PC-3 (cell line): ENCODE results near the gene RALGAPA1.

Experiments
- EZH2 ChIP-seq: fragments of 300-600 bp; sonication (generic); IDR thresholded peaks from one replicate; pipeline ENCODE4 v1.6.1; 2017; ENCODE audit warnings: antibody characterized with exemption, mild to moderate bottlenecking, low read length; ENCODE audit not compliant: unreplicated experiment
- TF ChIP-seq, protein P1 (sequence below): fragments of 300-600 bp; sonication (generic); conservative IDR thresholded peaks from 2 replicates; pipeline ENCODE4 v1.5.1; 2017; ENCODE audit warnings: antibody characterized with exemption, low read depth, mild to moderate bottlenecking, low read length

GRCh38 chr14:35752380-35752779 lies 56.7 kb downstream of the RALGAPA1 start:
- no peak for TF ChIP-seq EZH2
- TF ChIP-seq, protein P1, sequence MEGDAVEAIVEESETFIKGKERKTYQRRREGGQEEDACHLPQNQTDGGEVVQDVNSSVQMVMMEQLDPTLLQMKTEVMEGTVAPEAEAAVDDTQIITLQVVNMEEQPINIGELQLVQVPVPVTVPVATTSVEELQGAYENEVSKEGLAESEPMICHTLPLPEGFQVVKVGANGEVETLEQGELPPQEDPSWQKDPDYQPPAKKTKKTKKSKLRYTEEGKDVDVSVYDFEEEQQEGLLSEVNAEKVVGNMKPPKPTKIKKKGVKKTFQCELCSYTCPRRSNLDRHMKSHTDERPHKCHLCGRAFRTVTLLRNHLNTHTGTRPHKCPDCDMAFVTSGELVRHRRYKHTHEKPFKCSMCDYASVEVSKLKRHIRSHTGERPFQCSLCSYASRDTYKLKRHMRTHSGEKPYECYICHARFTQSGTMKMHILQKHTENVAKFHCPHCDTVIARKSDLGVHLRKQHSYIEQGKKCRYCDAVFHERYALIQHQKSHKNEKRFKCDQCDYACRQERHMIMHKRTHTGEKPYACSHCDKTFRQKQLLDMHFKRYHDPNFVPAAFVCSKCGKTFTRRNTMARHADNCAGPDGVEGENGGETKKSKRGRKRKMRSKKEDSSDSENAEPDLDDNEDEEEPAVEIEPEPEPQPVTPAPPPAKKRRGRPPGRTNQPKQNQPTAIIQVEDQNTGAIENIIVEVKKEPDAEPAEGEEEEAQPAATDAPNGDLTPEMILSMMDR, result no peak
